Thyroid gland (tissue), 4 donors: Measurements from ENCODE around the gene KCNA10.

ENCODE experiments used
- POLR2A ChIP-seq, 2 donors: fragments of 450-650 bp; IDR thresholded peaks; one replicate each; pipeline ENCODE4 v1.6.1; 2017; ENCODE audit warnings: antibody characterized with exemption in 2 of 2, mild to moderate bottlenecking in 2 of 2, moderate library complexity in 1 of 2
- TF ChIP-seq, protein P1 (sequence below), 6 experiments: fragments of 200-600 bp in 3 of 6; fragments of 450-650 bp in 3 of 6; sonication (generic) in 3 of 6; IDR thresholded peaks; one replicate each; pipeline ENCODE4 v1.5.1; 2016 to 2019; ENCODE audit warnings: antibody characterized with exemption in 6 of 6, mild to moderate bottlenecking in 2 of 6, inconsistent platforms in 1 of 6, moderate library complexity in 1 of 6

DNA sequence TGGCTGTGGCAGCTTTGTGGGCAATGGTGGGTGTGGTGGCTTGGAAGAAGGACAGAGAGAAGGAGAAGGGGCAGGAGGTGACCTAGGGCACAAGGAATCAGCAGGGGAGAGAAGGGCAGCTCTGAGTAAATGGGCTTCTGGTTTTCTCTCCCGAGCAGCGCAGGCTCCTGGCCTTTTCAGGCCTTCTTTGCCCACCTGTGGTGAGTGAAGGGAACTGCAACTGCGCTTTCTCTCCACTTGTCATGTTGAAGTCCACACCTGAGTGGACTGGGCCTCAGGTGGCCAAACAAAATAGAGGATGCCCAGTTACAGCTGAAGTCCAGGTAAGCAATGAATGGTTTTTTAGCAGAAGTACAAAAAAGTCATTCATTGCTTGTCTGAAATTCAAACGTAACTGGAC is 29.4 kb upstream of the KCNA10 start:
- TF ChIP-seq, protein P1, sequence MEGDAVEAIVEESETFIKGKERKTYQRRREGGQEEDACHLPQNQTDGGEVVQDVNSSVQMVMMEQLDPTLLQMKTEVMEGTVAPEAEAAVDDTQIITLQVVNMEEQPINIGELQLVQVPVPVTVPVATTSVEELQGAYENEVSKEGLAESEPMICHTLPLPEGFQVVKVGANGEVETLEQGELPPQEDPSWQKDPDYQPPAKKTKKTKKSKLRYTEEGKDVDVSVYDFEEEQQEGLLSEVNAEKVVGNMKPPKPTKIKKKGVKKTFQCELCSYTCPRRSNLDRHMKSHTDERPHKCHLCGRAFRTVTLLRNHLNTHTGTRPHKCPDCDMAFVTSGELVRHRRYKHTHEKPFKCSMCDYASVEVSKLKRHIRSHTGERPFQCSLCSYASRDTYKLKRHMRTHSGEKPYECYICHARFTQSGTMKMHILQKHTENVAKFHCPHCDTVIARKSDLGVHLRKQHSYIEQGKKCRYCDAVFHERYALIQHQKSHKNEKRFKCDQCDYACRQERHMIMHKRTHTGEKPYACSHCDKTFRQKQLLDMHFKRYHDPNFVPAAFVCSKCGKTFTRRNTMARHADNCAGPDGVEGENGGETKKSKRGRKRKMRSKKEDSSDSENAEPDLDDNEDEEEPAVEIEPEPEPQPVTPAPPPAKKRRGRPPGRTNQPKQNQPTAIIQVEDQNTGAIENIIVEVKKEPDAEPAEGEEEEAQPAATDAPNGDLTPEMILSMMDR (IDR thresholded peaks at IDR 0.05), result peak; percentile 7 to 68 (median 44)
- TF ChIP-seq POLR2A (IDR thresholded peaks at IDR 0.05), result no peak
